ENCODE measurements around the gene GGCT.

- TF ChIP-seq POLR2AphosphoS5 (IDR thresholded peaks at IDR 0.05; ENCODE audit: insufficient read depth, low read depth, low read length) (no peak), POLR2A (IDR thresholded peaks at IDR 0.05; ENCODE audit: low read depth, low read length) (no peak), CTCF (IDR thresholded peaks at IDR 0.05; ENCODE audit: extremely low read depth in 1 of 2, insufficient read depth in 1 of 2, low read depth in 1 of 2, low read length in 2 of 2) (no peak), GATA2 (IDR thresholded peaks at IDR 0.05; ENCODE audit: insufficient read depth, insufficient read length, low read depth, low read length) (no peak), MAX (IDR thresholded peaks at IDR 0.05; ENCODE audit: insufficient read depth, insufficient read length) (no peak), EZH2 (IDR thresholded peaks at IDR 0.05; ENCODE audit: borderline replicate concordance, low read depth, low read length, severe bottlenecking) (no peak), MYC (IDR thresholded peaks at IDR 0.05; ENCODE audit: low read depth, low read length) (no peak)
Observed at GRCh38 chr7:30462179-30462578, 42.5 kb downstream of the GGCT start.
